IMR-90 (cell line): ENCODE data around the gene PTGDS. TPM values are rescaled to one million over a fixed set of nuclear protein-coding genes. Genes with fewer than 3 reads are reported as not detected.

Source experiments
- ATAC-seq: fragments of 200-7000 bp; cut with Tn5 transposase; 2 replicates; pipeline ENCODE4 v1.9.1; 2020; ENCODE audit warnings: low read depth, mild to moderate bottlenecking, moderate library complexity
- BruUV-seq: library from RNA; stranded (reverse); fragments of 400-500 nt; replicated peaks from 2 replicates; lab custom pipeline; 2021; lab: Mats Ljungman, UMichigan
- CTCF ChIA-PET: fragments of 300-600 bp; formaldehyde crosslinking; extraction: SDS; loops from one replicate; lab custom pipeline; 2021; ENCODE audit warnings: antibody characterized with exemption; lab: Yijun Ruan, JAX
- POLR2A ChIA-PET: fragments of 300-600 bp; sonication (Branson Sonifier 250); formaldehyde crosslinking; loops from one replicate; lab custom pipeline; 2022; ENCODE audit warnings: antibody characterized with exemption; ENCODE audit not compliant: unreplicated experiment; lab: Charles Lee
- DNase-seq: peaks from one replicate; pipeline ENCODE4 v3.0.0; 2013
- H2AFZ ChIP-seq: replicated peaks from 2 replicates; pipeline ENCODE3; 2013; ENCODE audit warnings: low read length, mild to moderate bottlenecking; ENCODE audit not compliant: poor library complexity
- H2AK5ac ChIP-seq: 2 replicates; pipeline ENCODE4 v1.6.1; 2013; ENCODE audit warnings: low read depth, low read length, inconsistent platforms
- H2AK9ac ChIP-seq: replicated peaks from 2 replicates; pipeline ENCODE3; 2013; ENCODE audit warnings: mild to moderate bottlenecking, low read depth, low read length, moderate library complexity; ENCODE audit not compliant: poor library complexity
- H2BK120ac ChIP-seq: 2 replicates; pipeline ENCODE4 v1.6.1; 2013; ENCODE audit warnings: low read depth, low read length, inconsistent platforms
- H2BK15ac ChIP-seq: 3 replicates; pipeline ENCODE4 v1.6.1; 2013; ENCODE audit warnings: low read depth, low read length, inconsistent platforms
- H2BK20ac ChIP-seq: 2 replicates; pipeline ENCODE4 v1.6.1; 2013; ENCODE audit warnings: low read depth, mild to moderate bottlenecking, inconsistent platforms, low read length, moderate library complexity
- H2BK5ac ChIP-seq: 2 replicates; pipeline ENCODE4 v1.6.1; 2013; ENCODE audit warnings: mild to moderate bottlenecking, low read depth, low read length, inconsistent platforms; ENCODE audit not compliant: poor library complexity, severe bottlenecking
- H3K14ac ChIP-seq: replicated peaks from 2 replicates; pipeline ENCODE4 v1.6.1; 2013; ENCODE audit warnings: low read depth, low read length, inconsistent platforms
- H3K18ac ChIP-seq: 2 replicates; pipeline ENCODE4 v1.6.1; 2013; ENCODE audit warnings: low read depth, low read length, control low read depth
- H3K23ac ChIP-seq: 2 replicates; pipeline ENCODE4 v1.6.1; 2013; ENCODE audit warnings: low read depth, low read length, inconsistent platforms
- H3K27ac ChIP-seq: 2 replicates; pipeline ENCODE4 v1.5.1; 2013; ENCODE audit warnings: mild to moderate bottlenecking, control low read depth, low read length; ENCODE audit not compliant: insufficient read depth
- H3K27me3 ChIP-seq: 2 replicates; pipeline ENCODE4 v1.6.1; 2013; ENCODE audit warnings: low read length; ENCODE audit not compliant: control insufficient read depth, insufficient read depth
- H3K36me3 ChIP-seq: 2 replicates; pipeline ENCODE4 v1.6.1; 2013; ENCODE audit warnings: low read length, mixed read lengths; ENCODE audit not compliant: control insufficient read depth, insufficient read depth
- H3K4ac ChIP-seq: 2 replicates; pipeline ENCODE4 v1.6.1; 2013; ENCODE audit warnings: low read depth, low read length, inconsistent platforms
- H3K4me1 ChIP-seq: 2 replicates; pipeline ENCODE4 v1.6.1; 2013; ENCODE audit warnings: low read length, mixed read lengths; ENCODE audit not compliant: control insufficient read depth, insufficient read depth
- H3K4me2 ChIP-seq: 2 replicates; pipeline ENCODE4 v1.6.1; 2013; ENCODE audit warnings: low read depth, mild to moderate bottlenecking, control low read depth, low read length, moderate library complexity
- H3K4me3 ChIP-seq: 2 replicates; pipeline ENCODE4 v1.5.1; 2013; ENCODE audit warnings: low read depth, mild to moderate bottlenecking, control low read depth, low read length, moderate library complexity; ENCODE audit not compliant: insufficient read depth
- H3K56ac ChIP-seq: 2 replicates; pipeline ENCODE4 v1.6.1; 2013; ENCODE audit warnings: low read length, inconsistent platforms; ENCODE audit not compliant: insufficient read depth; ENCODE audit errors: extremely low read depth
- H3K79me1 ChIP-seq, 2 experiments: 2 replicates each; pipeline ENCODE4 v1.6.1; 2013; ENCODE audit warnings: low read length in 2 of 2, inconsistent platforms in 1 of 2, low read depth in 1 of 2
- H3K9ac ChIP-seq: 2 replicates; pipeline ENCODE4 v1.6.1; 2013; ENCODE audit warnings: low read depth, low read length, control low read depth
- H3K9me1 ChIP-seq: 2 replicates; pipeline ENCODE4 v1.6.1; 2013; ENCODE audit warnings: low read length, inconsistent platforms; ENCODE audit not compliant: insufficient read depth
- H3K9me3 ChIP-seq: 2 replicates; pipeline ENCODE4 v1.6.1; 2013; ENCODE audit warnings: low read length; ENCODE audit not compliant: control insufficient read depth, insufficient read depth
- H4K20me1 ChIP-seq: 2 replicates; pipeline ENCODE4 v1.6.1; 2013; ENCODE audit warnings: low read length, inconsistent platforms; ENCODE audit not compliant: insufficient read depth
- H4K5ac ChIP-seq: 2 replicates; pipeline ENCODE4 v1.6.1; 2013; ENCODE audit warnings: mild to moderate bottlenecking, low read depth, low read length, control low read depth
- H4K8ac ChIP-seq, 2 experiments: 2 replicates each; pipeline ENCODE4 v1.6.1; 2013; ENCODE audit warnings: low read depth in 2 of 2, low read length in 2 of 2, control low read depth in 1 of 2, inconsistent platforms in 1 of 2
- H4K91ac ChIP-seq: 2 replicates; pipeline ENCODE4 v1.6.1; 2013; ENCODE audit warnings: low read depth, low read length, inconsistent platforms; ENCODE audit not compliant: insufficient read depth
- CEBPB ChIP-seq: IDR thresholded peaks from 2 replicates; pipeline ENCODE4 v1.6.1; 2012; ENCODE audit warnings: low read depth, low read length, improper control_type of control experiment
- MXI1 ChIP-seq: IDR thresholded peaks from 2 replicates; pipeline ENCODE4 v1.6.1; 2012; ENCODE audit warnings: low read depth, mild to moderate bottlenecking, low read length, moderate library complexity, borderline replicate concordance
- NFE2L2 ChIP-seq: fragments of 150-350 bp; IDR thresholded peaks from 2 replicates; pipeline ENCODE4 v1.6.1; 2016; ENCODE audit warnings: low read depth, mild to moderate bottlenecking, low read length
- RFX5 ChIP-seq: IDR thresholded peaks from 2 replicates; pipeline ENCODE4 v1.8.0; 2012; ENCODE audit warnings: low read depth, mild to moderate bottlenecking, low read length, moderate library complexity
- WGBS, 2 experiments: methylation state at CpG; one replicate each; pipeline versions ENCODE4 v1.1.5 to v1.1.7; 2013; ENCODE audit warnings: missing lambda C conversion rate in 2 of 2; ENCODE audit not compliant: insufficient read length in 1 of 2; ENCODE audit errors: extremely low coverage in 2 of 2; 5-methylcytosine and 5-hydroxymethylcytosine counted together
- dilution Hi-C: fragments of 300-500 bp; cut with HindIII; formaldehyde crosslinking; loops from one replicate; pipeline ENCODE4 v1.14.3; 2018; ENCODE audit warnings: low sequenced_read_pairs; ENCODE audit not compliant: unreplicated experiment
- in situ Hi-C: fragments of 300-500 bp; cut with MboI; formaldehyde crosslinking; loops from 3 replicates; pipeline ENCODE4 v1.14.3; 2019; ENCODE audit warnings: low sequenced_read_pairs, inconsistent platforms, mixed read lengths
- intact Hi-C: fragments of 100-400 bp; cut with micrococcal nuclease; formaldehyde crosslinking; loops from 2 replicates; pipeline ENCODE4 v1.10.0; 2022
- polyA plus RNA-seq, 3 experiments: library from polyadenylated mRNA; depleted of rRNA; stranded (reverse); fragments of >200 nt; gene quantifications; 2 replicates each; pipeline ENCODE4 v1.2.3, GENCODE V29; 2012; ENCODE audit warnings: low replicate concordance in 1 of 3
- total RNA-seq: library from RNA; depleted of rRNA; stranded (reverse); fragments of >200 nt; gene quantifications from 2 replicates; pipeline ENCODE4 v1.2.3, GENCODE V29; 2012

PTGDS gene
- total and polyA plus RNA-seq, 2 of the 4 experiments (the other 2 are of a cell fraction), result 1.2 TPM; not detected in 1

GRCh38 chr9:136928591-136928990 is 48.7 kb upstream of the PTGDS start:
- dilution Hi-C loops, result no loop called here
- no peak overlapping the region for H3K4ac ChIP-seq
- H2BK20ac ChIP-seq, result no peak overlapping the region
- H3K27me3 ChIP-seq, result no peaks in the 10 kb centered on the region
- no peak overlapping the region for H2BK5ac ChIP-seq
- no peak overlapping the region for H2AFZ ChIP-seq
- no peak overlapping the region for H4K91ac ChIP-seq
- WGBS, 2 experiments, result 91% methylated on average over 6 of the region's 9 CpGs; no CpG with 5 or more reads in 1 of the 2 experiments
- H2AK9ac ChIP-seq, result no peak overlapping the region
- no peaks in the 10 kb centered on the region; the same call in 1 of the 2 replicates for H3K9me1 ChIP-seq
- no peak overlapping the region for H4K5ac ChIP-seq
- no peak overlapping the region for H2AK5ac ChIP-seq
- H3K4me1 ChIP-seq, result no peaks in the 10 kb centered on the region
- H3K36me3 ChIP-seq, result peaks cover 10% of the 10 kb centered on the region
- H3K27ac ChIP-seq, result no peak overlapping the region
- no peak overlapping the region for H3K4me2 ChIP-seq
- no peaks in the 10 kb centered on the region for H4K20me1 ChIP-seq
- H4K8ac ChIP-seq, result no peak overlapping the region
- H3K23ac ChIP-seq, result no peak overlapping the region
- no peak overlapping the region for H3K9ac ChIP-seq
- BruUV-seq, result no TSS peak
- DNase-seq, result no peak
- in situ Hi-C loops, result no loop called here
- CTCF ChIA-PET, result no interaction called here
- no peak overlapping the region for H3K14ac ChIP-seq
- H2BK15ac ChIP-seq, result no peak overlapping the region
- H3K18ac ChIP-seq, result no peak overlapping the region
- H3K79me1 ChIP-seq, result peaks cover 2% of the 10 kb centered on the region in 2 experiments; a peak in 1 of 4 replicates
- H2BK120ac ChIP-seq, result no peak overlapping the region
- POLR2A ChIA-PET, result no interaction called here
- TF ChIP-seq RFX5 (no peak), MXI1 (no peak), CEBPB (no peak), NFE2L2 (no peak)
- H3K9me3 ChIP-seq, result no peaks in the 10 kb centered on the region
- no peak overlapping the region for H3K56ac ChIP-seq
- no peak overlapping the region for H3K4me3 ChIP-seq
- intact Hi-C loops, result no loop called here
- ATAC-seq, result no peak
